ENCODE data around the gene ADPRHL1. TPM values are rescaled to one million over a fixed set of nuclear protein-coding genes. Genes with fewer than 3 reads are reported as not detected.

Gene ADPRHL1
- total and polyA plus RNA-seq, 2 donors (not counting 1 experiment from before 2014, with no cell fraction given) = 0.28 to 1.3 TPM

DNA sequence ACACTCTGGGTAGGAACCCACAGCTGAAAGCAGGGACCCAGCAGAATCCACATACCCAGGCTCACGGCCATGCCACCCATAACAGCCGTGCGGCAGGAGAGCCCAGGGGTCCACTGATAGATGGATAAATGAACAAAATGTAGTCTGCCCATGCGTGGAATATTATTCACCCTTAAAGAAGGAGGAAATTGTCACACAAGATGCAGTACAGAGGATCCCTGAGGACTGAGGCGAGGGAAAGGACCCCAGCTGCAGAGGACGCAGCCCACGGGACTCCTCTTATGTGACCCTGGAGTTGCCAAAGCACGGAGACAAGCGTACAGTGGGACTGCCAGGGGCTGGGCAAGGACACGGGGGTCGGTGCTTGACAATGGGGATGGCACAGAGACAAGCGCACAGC is 100.0 kb downstream of the ADPRHL1 start:
- Histone ChIP-seq H2AFZ (ENCODE audit: insufficient read depth, low read depth, low read length, poor library complexity, severe bottlenecking) (no peak overlapping the region), H3K27me3 (replicated peaks in 1 of 4; ENCODE audit: control extremely low read depth in 1 of 4, control insufficient read depth in 3 of 4, insufficient read depth in 4 of 4, low read length in 3 of 4) (peaks cover 0 to 3% (median 0%) of the 10 kb centered on the region in 4 experiments), H3K4me1 (ENCODE audit: control insufficient read depth in 2 of 2, insufficient read depth in 2 of 2, low read length in 2 of 2) (no peaks in the 10 kb centered on the region), H3K27ac (ENCODE audit: low read length in 2 of 2) (no peak overlapping the region), H3K4me3 (ENCODE audit: control extremely low read depth in 1 of 5, extremely low read depth in 1 of 5, insufficient read depth in 1 of 5, low read depth in 2 of 5, low read length in 4 of 5) (no peak overlapping the region), H3K9me3 (ENCODE audit: control extremely low read depth in 1 of 3, control insufficient read depth in 2 of 3, insufficient read depth in 1 of 3, low read length in 2 of 3) (peaks cover 0 to 17% (median 0%) of the 10 kb centered on the region in 3 donors), H3K36me3 (replicated peaks in 1 of 2; ENCODE audit: control extremely low read depth in 1 of 2, control insufficient read depth in 1 of 2, extremely low read depth in 1 of 2, insufficient read depth in 2 of 2, low read length in 1 of 2) (no peaks in the 10 kb centered on the region), H4K20me1 (ENCODE audit: control insufficient read depth, insufficient read depth, low read length, poor library complexity, severe bottlenecking) (no peaks in the 10 kb centered on the region), H3K4me2 (replicated peaks; ENCODE audit: low read depth, low read length, poor library complexity, severe bottlenecking) (no peak overlapping the region), H3K9ac (ENCODE audit: low read length) (no peak overlapping the region), H3K79me2 (ENCODE audit: control insufficient read depth, insufficient read depth, low read length) (no peaks in the 10 kb centered on the region)
- ChIA-PET CTCF (no interaction called here), POLR2A (no interaction called here)
- no peak overlapping the region for H3K27ac Mint-ChIP-seq
- H3K27me3 Mint-ChIP-seq = peaks cover 10% of the 10 kb centered on the region
- no peak for DNase-seq
- intact Hi-C loops (cut with micrococcal nuclease) = no loop called here
- no peak overlapping the region for H3K4me3 Mint-ChIP-seq
- no peaks in the 10 kb centered on the region for H3K4me1 Mint-ChIP-seq
- TF ChIP-seq EZH2 (IDR thresholded peaks at IDR 0.05; ENCODE audit: borderline replicate concordance, insufficient read depth, low read depth, low read length, poor library complexity, severe bottlenecking) = no peak
- ATAC-seq (ENCODE audit: low read depth) = no peak
- no peaks in the 10 kb centered on the region for H3K9me3 Mint-ChIP-seq (ENCODE audit: insufficient read depth)
- 86% methylated on average over 9 of the region's 12 CpGs for WGBS (ENCODE audit: insufficient coverage)

GRCh38 chr13:113351514-113352026 is 101.7 kb downstream of the ADPRHL1 start:
- Histone ChIP-seq H2AFZ (ENCODE audit: insufficient read depth, low read depth, low read length, poor library complexity, severe bottlenecking) (no peak overlapping the region), H3K79me2 (ENCODE audit: control insufficient read depth, insufficient read depth, low read length) (no peaks in the 10 kb centered on the region), H3K36me3 (replicated peaks in 1 of 2; ENCODE audit: control extremely low read depth in 1 of 2, control insufficient read depth in 1 of 2, extremely low read depth in 1 of 2, insufficient read depth in 2 of 2, low read length in 1 of 2) (no peaks in the 10 kb centered on the region), H3K27ac (ENCODE audit: low read length in 2 of 2) (no peak overlapping the region), H3K4me3 (ENCODE audit: control extremely low read depth in 1 of 5, extremely low read depth in 1 of 5, insufficient read depth in 1 of 5, low read depth in 2 of 5, low read length in 4 of 5) (no peak overlapping the region), H3K9me3 (ENCODE audit: control extremely low read depth in 1 of 3, control insufficient read depth in 2 of 3, insufficient read depth in 1 of 3, low read length in 2 of 3) (peaks cover 0 to 28% (median 0%) of the 10 kb centered on the region in 3 donors), H3K4me2 (replicated peaks; ENCODE audit: low read depth, low read length, poor library complexity, severe bottlenecking) (no peak overlapping the region), H3K9ac (ENCODE audit: low read length) (no peak overlapping the region), H3K4me1 (ENCODE audit: control insufficient read depth in 2 of 2, insufficient read depth in 2 of 2, low read length in 2 of 2) (no peaks in the 10 kb centered on the region), H3K27me3 (replicated peaks in 1 of 4; ENCODE audit: control extremely low read depth in 1 of 4, control insufficient read depth in 3 of 4, insufficient read depth in 4 of 4, low read length in 3 of 4) (peaks cover 0 to 3% (median 0%) of the 10 kb centered on the region in 4 experiments), H4K20me1 (ENCODE audit: control insufficient read depth, insufficient read depth, low read length, poor library complexity, severe bottlenecking) (no peaks in the 10 kb centered on the region)
- ChIA-PET CTCF (no interaction called here), POLR2A (no interaction called here)
- intact Hi-C loops (cut with micrococcal nuclease) = no loop called here
- WGBS (ENCODE audit: insufficient coverage) = 88% methylated on average over 17 of the region's 17 CpGs
- no peak for DNase-seq
- no peak for TF ChIP-seq EZH2 (IDR thresholded peaks at IDR 0.05; ENCODE audit: borderline replicate concordance, insufficient read depth, low read depth, low read length, poor library complexity, severe bottlenecking)
- TF ChIP-seq, protein P1, sequence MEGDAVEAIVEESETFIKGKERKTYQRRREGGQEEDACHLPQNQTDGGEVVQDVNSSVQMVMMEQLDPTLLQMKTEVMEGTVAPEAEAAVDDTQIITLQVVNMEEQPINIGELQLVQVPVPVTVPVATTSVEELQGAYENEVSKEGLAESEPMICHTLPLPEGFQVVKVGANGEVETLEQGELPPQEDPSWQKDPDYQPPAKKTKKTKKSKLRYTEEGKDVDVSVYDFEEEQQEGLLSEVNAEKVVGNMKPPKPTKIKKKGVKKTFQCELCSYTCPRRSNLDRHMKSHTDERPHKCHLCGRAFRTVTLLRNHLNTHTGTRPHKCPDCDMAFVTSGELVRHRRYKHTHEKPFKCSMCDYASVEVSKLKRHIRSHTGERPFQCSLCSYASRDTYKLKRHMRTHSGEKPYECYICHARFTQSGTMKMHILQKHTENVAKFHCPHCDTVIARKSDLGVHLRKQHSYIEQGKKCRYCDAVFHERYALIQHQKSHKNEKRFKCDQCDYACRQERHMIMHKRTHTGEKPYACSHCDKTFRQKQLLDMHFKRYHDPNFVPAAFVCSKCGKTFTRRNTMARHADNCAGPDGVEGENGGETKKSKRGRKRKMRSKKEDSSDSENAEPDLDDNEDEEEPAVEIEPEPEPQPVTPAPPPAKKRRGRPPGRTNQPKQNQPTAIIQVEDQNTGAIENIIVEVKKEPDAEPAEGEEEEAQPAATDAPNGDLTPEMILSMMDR (IDR thresholded peaks at IDR 0.05) = no peak
- Mint-ChIP-seq H3K4me1 (no peaks in the 10 kb centered on the region), H3K9me3 (ENCODE audit: insufficient read depth) (no peaks in the 10 kb centered on the region), H3K27ac (no peak overlapping the region), H3K27me3 (peaks cover 10% of the 10 kb centered on the region), H3K4me3 (no peak overlapping the region)
- no peak for ATAC-seq (ENCODE audit: low read depth)
